Spleen (tissue), 11 donors: ENCODE data around the gene ST8SIA4. TPM values are rescaled to one million over a fixed set of nuclear protein-coding genes. Genes with fewer than 3 reads are reported as not detected.
"Not testable (repeated sequence)": the region's sequence is repeated elsewhere in the genome, so short reads cannot be mapped to it uniquely, and the experiment has no call there.

Experiments used
- DNase-seq: peaks from one replicate; pipeline ENCODE4 v3.0.0-alpha.2; 2020
- H3K27ac ChIP-seq, 8 donors: fragments of 200-600 bp; sonication (generic) in 7 of 8; 1 replicate in 4 of 8; 2 replicates in 4 of 8; pipeline versions ENCODE4 v1.5.0 to v1.8.0; 2016 to 2021; ENCODE audit warnings: inconsistent platforms in 4 of 8, mild to moderate bottlenecking in 4 of 8, moderate library complexity in 1 of 8
- H3K27me3 ChIP-seq, 7 donors: fragments of 200-600 bp; sonication (generic) in 6 of 7; replicated peaks in 1 of 7; 1 replicate in 4 of 7; 2 replicates in 3 of 7; pipeline versions ENCODE4 v1.5.0 to v1.8.0; 2016 to 2021; ENCODE audit warnings: inconsistent platforms in 3 of 7, mild to moderate bottlenecking in 1 of 7
- H3K36me3 ChIP-seq, 6 donors: fragments of 200-600 bp; sonication (generic) in 5 of 6; 1 replicate in 4 of 6; 2 replicates in 2 of 6; pipeline versions ENCODE4 v1.5.0 to v1.8.0; 2016 to 2021; ENCODE audit warnings: inconsistent platforms in 2 of 6
- H3K4me1 ChIP-seq, 6 donors: fragments of 200-600 bp; sonication (generic) in 5 of 6; 1 replicate in 3 of 6; 2 replicates in 3 of 6; pipeline versions ENCODE4 v1.5.0 to v1.8.0; 2016 to 2021; ENCODE audit warnings: inconsistent platforms in 3 of 6
- H3K4me3 ChIP-seq, 8 donors: fragments of 200-600 bp; sonication (generic) in 7 of 8; 1 replicate in 4 of 8; 2 replicates in 4 of 8; pipeline versions ENCODE4 v1.5.0 to v1.8.0; 2016 to 2021; ENCODE audit warnings: inconsistent platforms in 4 of 8, mild to moderate bottlenecking in 4 of 8, moderate library complexity in 2 of 8
- H3K9me3 ChIP-seq, 8 donors: fragments of 200-600 bp; sonication (generic) in 7 of 8; 1 replicate in 4 of 8; 2 replicates in 4 of 8; pipeline versions ENCODE4 v1.5.0 to v1.8.0; 2016 to 2021; ENCODE audit warnings: inconsistent platforms in 4 of 8
- CTCF ChIP-seq, 11 experiments: fragments of 200-600 bp in 7 of 11; fragments of 450-650 bp in 4 of 11; sonication (generic) in 4 of 11; IDR thresholded peaks in 8 of 11; conservative IDR thresholded peaks in 3 of 11; 1 replicate in 7 of 11; 2 replicates in 4 of 11; pipeline versions ENCODE4 v1.4.0 to v1.8.0; 2016 to 2021; ENCODE audit warnings: antibody characterized with exemption in 11 of 11, inconsistent platforms in 4 of 11, mild to moderate bottlenecking in 1 of 11
- POLR2A ChIP-seq, 3 donors: fragments of 450-650 bp; IDR thresholded peaks; one replicate each; pipeline ENCODE4 v1.5.1; 2017; ENCODE audit warnings: antibody characterized with exemption in 3 of 3, mild to moderate bottlenecking in 1 of 3
- POLR2AphosphoS5 ChIP-seq, 3 donors: sonication (generic); formaldehyde crosslinking; IDR thresholded peaks; one replicate each; pipeline ENCODE4 v1.5.1; 2017; ENCODE audit warnings: antibody characterized with exemption in 3 of 3
- WGBS, 5 donors: extraction: QIAGEN DNeasy Blood & Tissue Kit in 3 of 5; methylation state at CpG; one replicate each; pipeline versions ENCODE4 v1.1.5 to v1.1.7; 2013 to 2018; 5-methylcytosine and 5-hydroxymethylcytosine counted together
- intact Hi-C: fragments of 100-400 bp; cut with DNase I; formaldehyde crosslinking; loops from one replicate; pipeline ENCODE4 v1.15.0; 2023; ENCODE audit warnings: low total_unique reads
- polyA plus RNA-seq, 3 donors: library from polyadenylated mRNA; stranded (reverse); fragments of 200-250 nt; gene quantifications; one replicate each; pipeline ENCODE4 v1.2.1, GENCODE V29; 2013
- total RNA-seq, 7 donors: library from RNA; depleted of rRNA in 3 of 7; stranded (reverse); fragments of >200 nt in 3 of 7; fragmentation: NEBNext Ultra II Directional in 4 of 7; extraction: Animal tissue kit (Norgen Biotek cat#: 25700) in 4 of 7; gene quantifications; one replicate each; pipeline versions ENCODE4 v1.1.0 to v1.2.1, GENCODE V29; 2016 to 2021
- donor health status: healthy with polysubstance abuse.
- donor health status: DM: no; HTN: no; CAD: no; lungs with moderate emphysema.
- donor health status: DM: no; HTN: no; CAD: no.
- donor health status: Bipolar disorder and iron deficiency.
- donor health status: healthy.
- donor health status: DM: no; HTN: no; CAD: no.
- donor health status: DM: yes; HTN: yes; CAD: no.

Gene ST8SIA4
- total and polyA plus RNA-seq, 10 donors, result 6.5 to 56.1 (median 39.7) TPM

- 49 to 79% (median 59%) methylated on average over 5 of the region's 5 CpGs for WGBS, 5 donors
- H3K4me3 ChIP-seq, result peak overlapping the region in 1 of 8 donors; percentile 12
- DNase-seq, result no peak
- H3K9me3 ChIP-seq, result peaks cover 0 to 24% (median 12%) of the 10 kb centered on the region in 8 donors
- no peak overlapping the region for H3K27ac ChIP-seq
- H3K27me3 ChIP-seq, result no peaks in the 10 kb centered on the region
- intact Hi-C loops, result loop anchor here (10.0 kb wide), 1 partner anchor 115 kb away; the partner anchor contains the start of gene ST8SIA4
- TF ChIP-seq CTCF (IDR thresholded peaks at IDR 0.05 in 8 of 11, conservative IDR thresholded peaks at IDR 0.05 in 3 of 11), result no peak
- TF ChIP-seq POLR2AphosphoS5 (IDR thresholded peaks at IDR 0.05), result no peak
- no peak for TF ChIP-seq POLR2A (IDR thresholded peaks at IDR 0.05)
- H3K4me1 ChIP-seq, result peaks cover 0 to 14% (median 8%) of the 10 kb centered on the region in 6 donors
- H3K36me3 ChIP-seq, result no peaks in the 10 kb centered on the region
Observed at GRCh38 chr5:100789694-100790093, 113.4 kb downstream of the ST8SIA4 start.

- Histone ChIP-seq H3K36me3 (no peaks in the 10 kb centered on the region), H3K27me3 (no peaks in the 10 kb centered on the region), H3K9me3 (peaks cover 0 to 11% (median 0%) of the 10 kb centered on the region in 8 donors), H3K4me3 (no peak overlapping the region), H3K27ac (no peak overlapping the region), H3K4me1 (peaks cover 0 to 14% (median 8%) of the 10 kb centered on the region in 6 donors)
- TF ChIP-seq CTCF (IDR thresholded peaks at IDR 0.05 in 8 of 11, conservative IDR thresholded peaks at IDR 0.05 in 3 of 11), result no peak
- no peak for TF ChIP-seq POLR2AphosphoS5 (IDR thresholded peaks at IDR 0.05)
- TF ChIP-seq POLR2A (IDR thresholded peaks at IDR 0.05), result no peak
- 91 to 93% (median 93%) methylated on average over 2 of the region's 2 CpGs for WGBS, 5 donors
- intact Hi-C loops, result loop anchor here (10.0 kb wide), 1 partner anchor 116 kb away; the partner anchor contains the start of gene ST8SIA4
- no peak for DNase-seq
Observed at GRCh38 chr5:100788417-100788816, 114.7 kb downstream of the ST8SIA4 start.

- no peak overlapping the region for H3K4me3 ChIP-seq
- WGBS, 5 donors, result 89 to 96% (median 92%) methylated on average over 2 of the region's 2 CpGs
- no peak overlapping the region for H3K27ac ChIP-seq
- intact Hi-C loops, result loop anchor here (10.0 kb wide), 1 partner anchor 117 kb away; the partner anchor contains the start of gene ST8SIA4
- H3K4me1 ChIP-seq, result peaks cover 0 to 14% (median 8%) of the 10 kb centered on the region in 6 donors
- TF ChIP-seq POLR2A (IDR thresholded peaks at IDR 0.05) (no peak), POLR2AphosphoS5 (IDR thresholded peaks at IDR 0.05) (no peak), CTCF (IDR thresholded peaks at IDR 0.05 in 8 of 11, conservative IDR thresholded peaks at IDR 0.05 in 3 of 11) (no peak)
- H3K27me3 ChIP-seq, result no peaks in the 10 kb centered on the region
- H3K36me3 ChIP-seq, result no peaks in the 10 kb centered on the region
- no peak for DNase-seq
- H3K9me3 ChIP-seq, result peaks cover 0 to 4% (median 0%) of the 10 kb centered on the region in 8 donors
Observed at GRCh38 chr5:100787648-100788047, 115.4 kb downstream of the ST8SIA4 start.

GRCh38 chr5:100785536-100785935 lies 117.5 kb downstream of the ST8SIA4 start:
- H3K4me1 ChIP-seq, result peaks cover 0 to 16% (median 10%) of the 10 kb centered on the region in 6 donors
- not testable (repeated sequence) for H3K36me3 ChIP-seq, H3K27ac ChIP-seq, H3K27me3 ChIP-seq, H3K4me3 ChIP-seq, H3K9me3 ChIP-seq
- DNase-seq, result peak; percentile 44
- 94 to 98% (median 96%) methylated on average over 9 to 19 of the region's 19 CpGs for WGBS, 5 donors
- intact Hi-C loops, result loop anchor here (10.0 kb wide), 1 partner anchor 119 kb away; the partner anchor contains the start of gene ST8SIA4
